ENCODE data around the gene AP5B1.
"Not testable (repeated sequence)": the region's sequence is repeated elsewhere in the genome, so short reads cannot be mapped to it uniquely, and the experiment has no call there.

The AP5B1 gene

DNA sequence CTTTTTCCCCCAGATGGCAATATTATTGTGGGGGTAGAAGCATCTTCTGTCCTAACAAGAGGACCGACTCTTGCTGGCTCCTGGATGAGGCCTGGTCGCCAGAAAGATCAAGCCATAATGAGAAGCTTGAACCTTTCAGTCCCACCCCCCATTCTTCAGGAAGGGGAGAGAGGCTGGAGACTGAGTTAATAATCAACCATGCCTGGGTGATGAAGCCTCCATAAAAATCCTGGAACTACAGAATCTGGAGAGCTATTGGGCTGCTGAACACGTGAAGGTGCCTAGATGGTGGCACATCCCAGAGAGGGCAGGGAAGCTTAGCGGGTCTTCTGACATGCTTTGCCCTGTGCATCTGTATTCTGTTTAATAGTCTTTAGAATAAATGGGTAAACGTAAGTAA is 16.3 kb downstream of the AP5B1 start:
- DNase-seq, result no peak

DNA sequence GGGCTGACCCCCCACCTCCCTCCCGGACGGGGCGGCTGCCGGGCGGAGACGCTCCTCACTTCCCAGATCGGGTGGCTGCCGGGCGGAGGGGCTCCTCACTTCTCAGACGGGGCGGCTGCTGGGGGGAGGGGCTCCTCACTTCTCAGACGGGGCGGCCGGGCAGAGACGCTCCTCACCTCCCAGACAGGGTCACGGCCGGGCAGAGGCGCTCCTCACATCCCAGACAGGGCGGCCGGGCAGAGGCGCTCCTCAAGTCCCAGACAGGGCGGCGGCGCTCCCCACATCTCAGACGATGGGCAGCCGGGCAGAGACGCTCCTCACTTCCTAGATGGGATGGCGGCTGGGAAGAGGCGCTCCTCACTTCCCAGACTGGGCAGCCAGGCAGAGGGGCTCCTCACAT is 18.0 kb downstream of the AP5B1 start:
- DNase-seq, result not testable (repeated sequence)

DNA sequence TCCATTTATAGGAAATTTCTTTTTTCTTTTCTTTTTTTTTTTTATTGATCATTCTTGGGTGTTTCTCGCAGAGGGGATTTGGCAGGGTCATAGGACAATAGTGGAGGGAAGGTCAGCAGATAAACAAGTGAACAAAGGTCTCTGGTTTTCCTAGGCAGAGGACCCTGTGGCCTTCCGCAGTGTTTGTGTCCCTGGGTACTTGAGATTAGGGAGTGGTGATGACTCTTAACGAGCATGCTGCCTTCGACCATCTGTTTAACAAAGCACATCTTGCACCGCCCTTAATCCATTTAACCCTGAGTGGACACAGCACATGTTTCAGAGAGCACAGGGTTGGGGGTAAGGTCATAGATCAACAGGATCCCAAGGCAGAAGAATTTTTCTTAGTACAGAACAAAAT is 18.6 kb downstream of the AP5B1 start:
- not testable (repeated sequence) for DNase-seq

DNA sequence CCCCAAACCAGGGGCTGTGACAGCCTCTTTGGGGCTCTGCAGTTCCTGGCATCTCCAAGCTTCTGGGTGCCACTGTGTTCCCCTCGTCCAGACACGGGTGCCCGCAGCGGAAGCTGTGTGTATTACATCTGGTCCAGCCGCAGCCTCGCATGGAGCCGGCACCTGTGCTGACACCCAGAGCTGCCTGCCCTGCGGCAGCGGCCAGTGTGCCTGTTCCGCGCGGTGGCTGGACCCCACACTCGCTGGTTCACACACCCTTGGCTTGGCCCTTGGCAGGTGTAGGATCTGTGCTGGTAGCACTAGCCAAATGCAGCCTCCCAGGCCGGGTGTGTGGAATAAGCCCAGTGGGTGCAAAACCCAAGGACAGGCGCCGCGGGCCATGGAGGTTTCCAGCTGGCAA is 35.7 kb downstream of the AP5B1 start:
- DNase-seq, result no peak

DNA sequence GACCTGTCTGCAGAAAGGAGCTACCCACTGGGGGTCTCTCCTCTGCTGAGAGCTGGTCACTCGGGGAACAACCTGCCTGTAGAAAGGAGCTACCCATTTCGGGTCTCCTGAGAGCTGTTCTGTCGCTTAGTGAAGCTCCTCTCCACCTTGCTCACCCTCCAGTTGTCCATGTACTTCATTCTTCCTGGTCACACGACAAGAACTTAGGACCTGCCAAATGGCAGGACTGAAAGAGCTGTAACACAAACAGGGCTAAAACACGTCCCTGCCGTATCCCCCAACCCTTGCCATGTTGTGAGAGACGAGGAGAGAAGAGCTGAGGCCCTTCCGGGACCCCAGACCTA is 36.1 kb downstream of the AP5B1 start:
- no peak for DNase-seq

DNA sequence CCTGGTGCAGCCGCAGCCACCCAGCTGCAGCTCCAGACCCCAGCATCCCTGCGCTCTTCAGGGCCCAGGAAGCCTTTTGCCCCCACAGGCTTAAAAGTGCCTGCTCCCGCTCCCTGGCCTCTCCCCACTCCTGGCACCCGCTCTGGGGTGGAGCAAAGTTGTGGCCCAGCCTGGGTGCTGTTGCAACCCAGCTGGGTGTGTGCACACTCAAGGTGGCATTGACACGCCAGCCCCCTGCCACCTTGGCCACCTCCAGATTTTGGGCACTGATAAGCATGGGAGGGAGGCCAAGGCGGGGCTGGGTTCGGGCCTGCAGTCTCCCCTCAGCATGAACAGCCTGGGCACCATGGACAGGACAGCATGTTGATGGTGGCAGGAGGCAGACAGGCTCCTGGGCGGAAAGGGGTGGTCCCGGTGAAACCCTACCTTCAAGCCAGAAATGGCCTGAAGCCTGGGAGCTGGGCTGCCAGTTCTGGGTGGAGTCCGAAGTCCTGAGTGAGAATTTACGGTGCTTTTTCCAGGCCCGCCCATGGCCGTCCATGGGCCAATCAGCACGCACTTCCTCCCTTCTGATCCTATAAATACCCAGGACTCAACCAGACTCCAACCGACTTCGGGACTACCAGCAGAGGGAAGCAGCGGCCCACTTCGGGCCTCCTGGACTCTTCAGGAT is 36.6 kb downstream of the AP5B1 start:
- DNase-seq, result no peak

DNA sequence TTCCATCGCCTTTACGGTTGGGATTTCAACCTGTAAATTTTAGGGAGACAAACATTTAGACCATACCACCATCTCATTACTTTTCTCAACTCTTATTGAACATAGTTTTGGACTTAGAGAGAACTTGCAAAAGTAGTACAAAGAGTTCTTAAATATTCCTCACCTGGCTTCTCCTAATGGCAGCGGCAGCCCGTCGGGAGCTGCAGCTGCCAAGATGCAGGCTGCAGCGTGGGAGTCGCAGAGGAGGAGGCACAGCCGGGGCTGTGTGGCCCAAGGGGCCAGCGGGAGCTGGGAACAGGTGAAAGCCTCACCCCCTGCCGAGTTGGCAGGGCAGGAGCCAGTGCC is 37.1 kb downstream of the AP5B1 start:
- DNase-seq, result no peak

DNA sequence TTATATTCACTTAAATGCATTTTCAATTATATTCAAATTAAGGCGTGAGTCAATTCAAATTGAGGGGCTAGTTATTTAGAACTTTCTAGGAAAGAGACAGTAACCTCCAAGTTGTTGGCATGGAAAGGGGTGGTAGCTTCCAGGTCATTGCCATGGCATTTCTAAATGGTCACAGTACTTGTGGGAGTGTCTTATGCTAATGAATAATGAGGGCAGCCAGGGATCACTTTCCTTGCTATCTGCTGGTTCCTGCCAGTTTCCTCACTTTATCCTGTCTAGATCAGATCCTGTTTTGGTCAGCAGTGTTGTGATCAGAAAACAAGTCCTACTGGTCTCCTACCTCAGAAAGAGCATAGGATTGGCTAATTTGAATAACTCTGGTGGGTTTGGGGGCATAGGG is 38.4 kb downstream of the AP5B1 start:
- DNase-seq, result no peak

DNA sequence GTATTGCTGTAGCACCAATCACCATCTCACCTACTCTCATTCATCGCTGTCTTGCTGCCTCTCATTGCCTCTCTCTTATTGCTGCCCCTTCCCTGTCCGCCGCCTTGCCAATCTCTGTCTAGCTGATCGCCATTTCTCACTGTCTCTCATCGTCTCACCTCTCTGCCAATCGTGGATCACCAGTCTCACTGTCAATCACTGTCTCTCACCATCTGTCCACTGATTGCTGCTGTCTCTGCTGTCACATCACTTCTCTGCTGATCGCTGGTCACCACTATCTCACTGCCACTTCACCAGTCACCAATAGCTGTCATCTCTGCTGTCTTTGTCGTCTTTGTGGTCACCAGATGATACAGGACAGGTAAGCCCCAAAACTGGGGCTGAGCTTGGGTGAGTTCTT is 39.6 kb downstream of the AP5B1 start:
- DNase-seq, result no peak

DNA sequence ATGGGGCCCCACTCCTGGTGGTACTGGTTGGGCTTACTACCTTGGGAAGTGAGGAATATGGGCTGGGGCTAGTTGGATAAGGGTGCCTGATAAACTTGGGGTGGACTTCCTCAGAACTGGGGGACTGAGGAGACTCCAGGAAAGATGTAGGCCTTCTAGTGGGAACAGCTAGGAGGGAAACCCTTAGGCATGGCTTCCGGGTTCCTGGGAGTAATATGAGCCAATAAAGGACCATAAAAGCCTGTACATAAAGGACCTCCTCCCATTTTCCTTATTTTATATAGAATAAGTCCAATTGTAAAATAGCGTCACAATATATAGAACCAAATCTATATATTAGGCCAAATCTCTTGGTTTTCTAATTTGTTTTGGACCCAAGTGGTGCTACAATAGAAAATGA is 41.8 kb downstream of the AP5B1 start:
- DNase-seq, result no peak

DNA sequence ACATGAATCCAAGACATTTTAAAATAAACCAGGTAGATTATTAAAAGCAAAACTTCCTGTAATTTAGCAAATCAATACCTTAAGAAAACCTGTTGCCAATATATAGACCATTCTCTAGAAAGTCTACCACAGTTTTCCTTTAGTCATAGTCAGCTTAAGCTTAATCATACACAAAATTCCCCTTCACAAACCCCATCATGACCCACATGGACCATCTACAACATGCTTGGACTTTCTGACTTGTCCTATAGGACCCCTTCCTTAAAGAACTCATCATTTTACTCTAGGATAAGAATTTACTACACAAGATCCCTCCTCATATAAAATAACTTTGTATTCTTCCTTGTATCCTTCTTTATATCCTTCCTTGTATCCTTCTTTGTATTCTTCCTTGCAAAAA is 44.0 kb downstream of the AP5B1 start:
- DNase-seq, result no peak

DNA sequence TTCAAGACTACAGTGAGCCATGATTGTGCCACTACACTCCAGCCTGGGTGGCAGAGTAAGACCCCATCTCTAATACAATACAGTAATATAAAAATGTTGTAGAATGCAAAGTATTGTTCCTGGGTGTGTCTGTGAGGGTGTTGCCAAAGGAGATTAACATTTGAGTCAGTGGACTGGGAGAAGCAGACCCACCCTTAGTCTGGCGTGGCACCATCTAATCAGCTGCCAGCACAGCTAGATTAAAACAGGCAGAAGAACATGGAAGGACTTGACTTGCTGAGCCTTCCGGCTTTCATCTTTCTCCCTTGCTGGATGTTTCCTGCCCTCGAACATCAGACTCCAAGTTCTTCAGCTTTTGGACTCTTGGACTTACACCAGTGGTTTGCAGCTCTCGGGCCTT is 45.7 kb downstream of the AP5B1 start:
- not testable (repeated sequence) for DNase-seq

DNA sequence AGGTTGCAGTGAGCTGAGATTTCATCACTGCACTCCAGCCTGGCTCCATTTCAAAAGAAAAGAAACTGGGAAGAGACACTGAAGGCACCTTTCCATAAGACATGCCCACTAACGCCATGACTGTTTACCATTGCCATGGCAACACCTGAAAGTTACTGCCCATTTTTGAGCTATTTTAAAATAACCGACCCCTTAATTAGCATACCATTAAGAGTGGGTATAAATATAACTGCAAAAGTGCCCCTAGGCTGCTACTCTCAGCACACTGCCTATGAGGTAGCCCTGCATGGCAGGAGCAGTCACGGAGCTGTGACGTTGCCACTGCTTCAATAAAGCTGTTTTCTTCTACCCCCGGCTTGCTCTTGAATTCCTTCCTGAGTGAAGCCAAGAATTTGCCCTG is 50.3 kb downstream of the AP5B1 start:
- no peak for DNase-seq

DNA sequence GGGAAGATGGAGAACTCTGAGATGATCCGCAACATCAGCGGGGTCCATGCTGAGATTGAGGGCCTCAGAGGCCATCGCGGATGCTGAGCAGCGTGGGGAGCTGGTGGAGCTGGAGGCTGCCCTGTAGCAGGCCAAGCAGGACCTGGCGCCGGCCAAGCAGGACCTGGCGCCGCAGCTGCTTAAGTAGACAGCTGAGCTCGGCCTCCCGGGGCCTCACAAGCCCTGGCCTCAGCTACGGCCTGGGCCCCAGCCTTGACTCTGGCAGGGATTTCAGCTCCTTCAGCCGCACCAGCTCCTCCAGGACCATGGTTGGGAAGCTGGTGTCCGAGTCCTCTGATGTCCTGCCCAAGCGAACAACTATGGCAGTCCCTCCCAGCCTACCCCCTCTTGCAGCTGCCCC is 52.9 kb downstream of the AP5B1 start:
- no peak for DNase-seq

DNA sequence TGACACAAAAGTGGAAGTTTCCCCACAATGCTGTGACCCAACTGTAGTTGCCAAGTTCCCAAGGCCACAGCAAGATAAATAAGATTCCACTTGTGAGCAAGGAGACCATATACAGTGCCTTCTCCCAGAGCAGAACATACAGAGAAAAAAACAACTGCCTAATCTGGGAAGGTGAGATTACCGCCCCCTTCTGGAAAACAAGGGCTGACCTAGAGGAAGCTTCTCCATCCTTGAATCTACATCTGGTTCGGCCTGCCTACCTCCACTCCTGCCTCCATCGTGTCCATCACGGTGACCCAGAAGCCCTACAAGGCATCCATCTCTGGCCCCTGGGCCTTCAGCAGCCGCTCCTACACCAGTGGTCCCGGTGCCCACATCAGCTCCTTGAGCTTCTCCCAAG is 54.1 kb downstream of the AP5B1 start:
- no peak for DNase-seq

Data from effector CD4-positive, alpha-beta T cell (primary cell).